HCT116 (cell line): ENCODE results near the gene TRAF3IP1. TPM values are rescaled to one million over a fixed set of nuclear protein-coding genes. Genes with fewer than 3 reads are reported as not detected.

Experiments used
- ATAC-seq: fragments of 200-7000 bp; cut with Tn5 transposase; 2 replicates; pipeline ENCODE4 v1.9.1; 2020; ENCODE audit warnings: mild to moderate bottlenecking, moderate library complexity
- BruUV-seq: library from RNA; stranded (reverse); fragments of 400-500 nt; replicated peaks from 2 replicates; lab custom pipeline; 2021; lab: Mats Ljungman, UMichigan
- CTCF ChIA-PET: fragments of 300-600 bp; sonication (Branson Sonifier 250); formaldehyde crosslinking; loops from one replicate; lab custom pipeline; 2021; ENCODE audit warnings: antibody characterized with exemption; lab: Charles Lee
- POLR2A ChIA-PET: fragments of 300-600, 350-600 bp; sonication (Branson Sonifier 250); formaldehyde crosslinking; loops from one replicate; lab custom pipeline; 2021; ENCODE audit warnings: antibody characterized with exemption; lab: Charles Lee
- RAD21 ChIA-PET, 2 experiments: fragments of 300-600 bp; sonication (Branson Sonifier 250); formaldehyde crosslinking; loops; one replicate each; lab custom pipeline; 2023; ENCODE audit warnings: low total read pairs in 2 of 2; ENCODE audit not compliant: uncharacterized antibody in 2 of 2, unreplicated experiment in 2 of 2, low non-redundant PET in 1 of 2; lab: Charles Lee
- DNase-seq: peaks from one replicate; pipeline ENCODE4 v3.0.0-alpha.2; 2010; ENCODE audit warnings: low read depth, low spot score
- H2AFZ ChIP-seq: fragments of 200-600 bp; shearing (Covaris generic), sonication (generic); 2 replicates; pipeline ENCODE4 v1.6.1; 2017; ENCODE audit warnings: low read depth, mixed run types, mixed read lengths, antibody characterized with exemption, low read length; ENCODE audit not compliant: poor library complexity, severe bottlenecking
- H3K27ac ChIP-seq: 2 replicates; pipeline ENCODE4 v1.5.1; 2012; ENCODE audit warnings: low read depth, low read length
- H3K27me3 ChIP-seq: fragments of 200-600 bp; sonication (generic); 2 replicates; pipeline ENCODE4 v1.6.1; 2016; ENCODE audit warnings: mixed run types, low read length, mixed read lengths; ENCODE audit not compliant: insufficient read depth
- H3K36me3 ChIP-seq, 2 experiments: fragments of 200-500 bp in 1 of 2; fragments of 200-600 bp in 1 of 2; sonication (Bioruptor generic) in 1 of 2; sonication (generic) in 1 of 2; 2 replicates each; pipeline versions ENCODE4 v1.5.1 to v1.6.1; 2014 to 2016; ENCODE audit warnings: low read length in 2 of 2, inconsistent platforms in 1 of 2, mixed read lengths in 1 of 2, mixed run types in 1 of 2; ENCODE audit not compliant: insufficient read depth in 2 of 2, control insufficient read depth in 1 of 2
- H3K4me1 ChIP-seq, 2 experiments: fragments of 200-600 bp in 1 of 2; sonication (generic) in 1 of 2; 2 replicates each; pipeline versions ENCODE4 v1.5.1 to v1.6.1; 2012 to 2017; ENCODE audit warnings: low read length in 2 of 2, inconsistent platforms in 1 of 2, mild to moderate bottlenecking in 1 of 2, mixed read lengths in 1 of 2, mixed run types in 1 of 2, moderate library complexity in 1 of 2; ENCODE audit not compliant: insufficient read depth in 2 of 2, control insufficient read depth in 1 of 2
- H3K4me2 ChIP-seq: fragments of 200-600 bp; sonication (generic); 2 replicates; pipeline ENCODE4 v1.6.1; 2017; ENCODE audit warnings: mixed run types, low read length, mixed read lengths
- H3K4me3 ChIP-seq, 2 experiments: fragments of 200-600 bp in 1 of 2; sonication (generic) in 1 of 2; replicated peaks in 1 of 2; 2 replicates each; pipeline ENCODE4 v1.5.1; 2011 to 2016; ENCODE audit warnings: low read length in 2 of 2, control low read depth in 1 of 2, low read depth in 1 of 2, mild to moderate bottlenecking in 1 of 2, mixed read lengths in 1 of 2, mixed run types in 1 of 2
- H3K79me2 ChIP-seq: fragments of 200-600 bp; sonication (generic); 2 replicates; pipeline ENCODE4 v1.6.1; 2017; ENCODE audit warnings: mild to moderate bottlenecking, mixed run types, low read length, moderate library complexity, mixed read lengths; ENCODE audit not compliant: insufficient read depth
- H3K9ac ChIP-seq: fragments of 200-600 bp; sonication (generic); 2 replicates; pipeline ENCODE4 v1.6.1; 2016; ENCODE audit warnings: low read length, mixed read lengths
- H3K9me2 ChIP-seq: fragments of 200-600 bp; sonication (generic), shearing (Covaris generic); 2 replicates; pipeline ENCODE4 v1.6.1; 2017; ENCODE audit warnings: mixed run types, mild to moderate bottlenecking, moderate library complexity; ENCODE audit not compliant: insufficient read depth
- H3K9me3 ChIP-seq, 2 experiments: fragments of 200-500 bp in 1 of 2; fragments of 200-600 bp in 1 of 2; sonication (Bioruptor generic) in 1 of 2; sonication (generic) in 1 of 2; 2 replicates each; pipeline ENCODE4 v1.6.1; 2014 to 2017; ENCODE audit warnings: low read length in 2 of 2, mixed read lengths in 2 of 2, inconsistent platforms in 1 of 2, low read depth in 1 of 2, mild to moderate bottlenecking in 1 of 2, mixed run types in 1 of 2, moderate library complexity in 1 of 2; ENCODE audit not compliant: control insufficient read depth in 1 of 2, insufficient read depth in 1 of 2
- H4K20me1 ChIP-seq: fragments of 200-600 bp; sonication (generic), shearing (Covaris generic); 2 replicates; pipeline ENCODE4 v1.6.1; 2017; ENCODE audit warnings: mixed run types, mild to moderate bottlenecking, moderate library complexity; ENCODE audit not compliant: insufficient read depth
- CBX3 ChIP-seq: IDR thresholded peaks from 2 replicates; pipeline ENCODE4 v1.6.1; 2012; ENCODE audit warnings: low read depth
- CEBPB ChIP-seq: IDR thresholded peaks from 2 replicates; pipeline ENCODE4 v1.6.1; 2012; ENCODE audit warnings: low read depth
- EGR1 ChIP-seq: IDR thresholded peaks from 2 replicates; pipeline ENCODE4 v1.6.1; 2012; ENCODE audit warnings: low read depth
- ELF1 ChIP-seq: IDR thresholded peaks from 2 replicates; pipeline ENCODE4 v1.6.1; 2012; ENCODE audit warnings: low read depth, borderline replicate concordance
- EZH2 ChIP-seq: fragments of 200-600 bp; sonication (generic); IDR thresholded peaks from 2 replicates; pipeline ENCODE4 v1.6.1; 2017; ENCODE audit warnings: antibody characterized with exemption, mixed run types
- FOSL1 ChIP-seq: IDR thresholded peaks from 2 replicates; pipeline ENCODE4 v1.6.1; 2012; ENCODE audit warnings: low read depth
- JUND ChIP-seq: IDR thresholded peaks from 2 replicates; pipeline ENCODE4 v1.6.1; 2012
- POLR2A ChIP-seq: IDR thresholded peaks from 2 replicates; pipeline ENCODE4 v1.7.0; 2011; ENCODE audit warnings: borderline replicate concordance; ENCODE audit not compliant: insufficient read depth, insufficient read length; ENCODE audit errors: extremely low read depth
- POLR2AphosphoS5 ChIP-seq: IDR thresholded peaks from 2 replicates; pipeline ENCODE4 v1.6.1; 2011; ENCODE audit warnings: mild to moderate bottlenecking, low read depth, low read length, moderate library complexity
- SIN3A ChIP-seq: IDR thresholded peaks from 2 replicates; pipeline ENCODE4 v1.6.1; 2012; ENCODE audit warnings: low read depth
- SP1 ChIP-seq: IDR thresholded peaks from 2 replicates; pipeline ENCODE4 v1.6.1; 2012; ENCODE audit warnings: low read depth
- SRF ChIP-seq: IDR thresholded peaks from 2 replicates; pipeline ENCODE4 v1.6.1; 2012; ENCODE audit warnings: low read depth
- ZBTB33 ChIP-seq: IDR thresholded peaks from 2 replicates; pipeline ENCODE4 v1.6.1; 2011; ENCODE audit warnings: mild to moderate bottlenecking, low read length, moderate library complexity; ENCODE audit not compliant: insufficient replicate concordance; ENCODE audit errors: extremely low read depth
- ZFX ChIP-seq: fragments of 450-650 bp; IDR thresholded peaks from 2 replicates; pipeline ENCODE4 v1.6.1; 2017
- ZNF274 ChIP-seq: fragments of 200-500 bp; sonication (Bioruptor generic); IDR thresholded peaks from 2 replicates; pipeline ENCODE4 v1.6.1; 2014; ENCODE audit warnings: mild to moderate bottlenecking, low read depth, low read length, inconsistent platforms
- intact Hi-C: fragments of 100-400 bp; cut with micrococcal nuclease; formaldehyde crosslinking; loops from 2 replicates; pipeline ENCODE4 v1.10.0; 2022
- total RNA-seq: library from RNA; stranded (reverse); gene quantifications from one replicate; pipeline ENCODE4 v1.2.1, GENCODE V29; 2021; ENCODE audit not compliant: unreplicated experiment
- TF ChIP-seq, protein P1 (sequence below), 3 experiments: fragments of 200-600 bp in 1 of 3; sonication (generic) in 1 of 3; IDR thresholded peaks in 2 of 3; conservative IDR thresholded peaks in 1 of 3; 2 replicates each; pipeline ENCODE4 v1.5.1; 2012 to 2017; ENCODE audit warnings: low read depth in 2 of 3, low read length in 2 of 3, antibody characterized with exemption in 1 of 3, borderline replicate concordance in 1 of 3, control low read depth in 1 of 3, mild to moderate bottlenecking in 1 of 3, mixed read lengths in 1 of 3, mixed run types in 1 of 3, moderate library complexity in 1 of 3; ENCODE audit not compliant: insufficient read depth in 1 of 3
- TF ChIP-seq, protein P2 (sequence below): IDR thresholded peaks from 2 replicates; pipeline ENCODE4 v1.6.1; 2012

The TRAF3IP1 gene
- total RNA-seq, 1 experiment from 2014 or later, result 19.4 TPM

- H2AFZ ChIP-seq, result no peak overlapping the region
- H3K27ac ChIP-seq, result peak overlapping the region; percentile 50; the same call in 1 of the 2 replicates
- DNase-seq (no peak), ATAC-seq (peak; percentile 16)
- H3K4me2 ChIP-seq, result peak overlapping the region; percentile 92
- CTCF ChIA-PET, result no interaction called here
- no peaks in the 10 kb centered on the region for H3K36me3 ChIP-seq
- RAD21 ChIA-PET, result no interaction called here
- no TSS peak for BruUV-seq
- peaks cover 10 to 16% of the 10 kb centered on the region in 2 experiments; a peak in 3 of 4 replicates for H3K4me1 ChIP-seq
- POLR2A ChIA-PET, result no interaction called here
- peaks cover 19% of the 10 kb centered on the region for H3K79me2 ChIP-seq
- H3K9me2 ChIP-seq, result no peaks in the 10 kb centered on the region
- intact Hi-C loops, result no loop called here
- peak overlapping the region; percentile 69 for H3K9ac ChIP-seq
- H4K20me1 ChIP-seq, result no peaks in the 10 kb centered on the region
- no peaks in the 10 kb centered on the region for H3K27me3 ChIP-seq
- peak overlapping the region; percentile 50 to 77 for H3K4me3 ChIP-seq
- H3K9me3 ChIP-seq, result 0 out of 4 replicates have a peak, but pooled peaks cover 0 to 3% of the 10 kb centered on the region in 2 experiments
- TF ChIP-seq CEBPB, result no peak
- peak; percentile 85 for TF ChIP-seq ZFX
- TF ChIP-seq, all 23 proteins: peak for 1
Measured at GRCh38 chr2:238320648-238321281, 447 bp downstream of the TRAF3IP1 start.

DNA sequence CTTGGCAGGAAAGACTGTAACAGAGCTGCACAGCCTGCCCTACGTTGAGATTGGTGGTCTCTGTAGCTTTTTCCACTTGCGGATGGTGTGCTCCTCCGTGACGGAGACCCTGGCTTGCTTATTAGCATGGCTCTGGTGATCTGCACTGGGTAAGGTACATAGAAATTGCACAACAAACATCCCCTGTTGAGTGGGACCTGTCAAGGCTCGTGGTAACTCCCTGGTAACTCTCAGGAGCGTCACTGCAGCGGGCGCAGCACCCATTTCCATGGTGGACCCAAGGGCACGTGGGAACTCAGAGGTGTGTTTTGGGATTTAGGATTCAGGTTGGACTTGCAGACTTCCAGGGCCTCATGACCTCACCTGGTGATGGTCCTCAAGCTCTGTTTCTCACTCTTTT lies 1.1 kb downstream of the TRAF3IP1 start:
- peaks cover 10 to 16% of the 10 kb centered on the region in 2 experiments; a peak in 3 of 4 replicates for H3K4me1 ChIP-seq
- H3K27me3 ChIP-seq, result no peaks in the 10 kb centered on the region
- H2AFZ ChIP-seq, result no peak overlapping the region
- TF ChIP-seq SP1, result no peak
- TF ChIP-seq CBX3, result no peak
- no peak for TF ChIP-seq ZBTB33
- TF ChIP-seq FOSL1, result no peak
- no peak for TF ChIP-seq POLR2AphosphoS5
- no peak for TF ChIP-seq JUND
- no peak for TF ChIP-seq SIN3A
- TF ChIP-seq EGR1, result no peak
- no peak for TF ChIP-seq EZH2
- TF ChIP-seq, protein P1, sequence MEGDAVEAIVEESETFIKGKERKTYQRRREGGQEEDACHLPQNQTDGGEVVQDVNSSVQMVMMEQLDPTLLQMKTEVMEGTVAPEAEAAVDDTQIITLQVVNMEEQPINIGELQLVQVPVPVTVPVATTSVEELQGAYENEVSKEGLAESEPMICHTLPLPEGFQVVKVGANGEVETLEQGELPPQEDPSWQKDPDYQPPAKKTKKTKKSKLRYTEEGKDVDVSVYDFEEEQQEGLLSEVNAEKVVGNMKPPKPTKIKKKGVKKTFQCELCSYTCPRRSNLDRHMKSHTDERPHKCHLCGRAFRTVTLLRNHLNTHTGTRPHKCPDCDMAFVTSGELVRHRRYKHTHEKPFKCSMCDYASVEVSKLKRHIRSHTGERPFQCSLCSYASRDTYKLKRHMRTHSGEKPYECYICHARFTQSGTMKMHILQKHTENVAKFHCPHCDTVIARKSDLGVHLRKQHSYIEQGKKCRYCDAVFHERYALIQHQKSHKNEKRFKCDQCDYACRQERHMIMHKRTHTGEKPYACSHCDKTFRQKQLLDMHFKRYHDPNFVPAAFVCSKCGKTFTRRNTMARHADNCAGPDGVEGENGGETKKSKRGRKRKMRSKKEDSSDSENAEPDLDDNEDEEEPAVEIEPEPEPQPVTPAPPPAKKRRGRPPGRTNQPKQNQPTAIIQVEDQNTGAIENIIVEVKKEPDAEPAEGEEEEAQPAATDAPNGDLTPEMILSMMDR (IDR thresholded peaks at IDR 0.05 in 2 of 3, conservative IDR thresholded peaks at IDR 0.05 in 1 of 3; ENCODE audit: borderline replicate concordance in 1 of 3, insufficient read depth in 1 of 3, low read depth in 2 of 3, low read length in 2 of 3), result no peak
- TF ChIP-seq, protein P2, sequence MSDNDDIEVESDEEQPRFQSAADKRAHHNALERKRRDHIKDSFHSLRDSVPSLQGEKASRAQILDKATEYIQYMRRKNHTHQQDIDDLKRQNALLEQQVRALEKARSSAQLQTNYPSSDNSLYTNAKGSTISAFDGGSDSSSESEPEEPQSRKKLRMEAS, result no peak
- no peak for TF ChIP-seq POLR2A
- TF ChIP-seq ZNF274, result no peak
- TF ChIP-seq SRF, result no peak
- no peak for TF ChIP-seq ELF1
- H3K4me3 ChIP-seq, result peak overlapping the region; percentile 50 to 77
- H3K4me2 ChIP-seq, result peak overlapping the region; percentile 92
- no peaks in the 10 kb centered on the region for H3K36me3 ChIP-seq
- H3K27ac ChIP-seq, result no peak overlapping the region
- intact Hi-C loops, result no loop called here
- no peaks in the 10 kb centered on the region for H4K20me1 ChIP-seq
- CTCF ChIA-PET, result no interaction called here
- H3K79me2 ChIP-seq, result peaks cover 19% of the 10 kb centered on the region
- DNase-seq (no peak), ATAC-seq (no peak)
- BruUV-seq, result no TSS peak
- H3K9me3 ChIP-seq, result 0 out of 4 replicates have a peak, but pooled peaks cover 0 to 3% of the 10 kb centered on the region in 2 experiments
- H3K9me2 ChIP-seq, result no peaks in the 10 kb centered on the region
- POLR2A ChIA-PET, result no interaction called here
- H3K9ac ChIP-seq, result peak overlapping the region; percentile 69
- RAD21 ChIA-PET, result no interaction called here
